Upper lobe of right lung (tissue), 1 donor: ENCODE measurements around the gene FAM3A. TPM values are rescaled to one million over a fixed set of nuclear protein-coding genes. Genes with fewer than 3 reads are reported as not detected.

ENCODE experiments used
- ATAC-seq: fragments of 200-7000 bp; cut with Tn5 transposase; one replicate; pipeline ENCODE4 v1.9.1; 2020; ENCODE audit warnings: mild to moderate bottlenecking, moderate library complexity
- DNase-seq: peaks from one replicate; pipeline ENCODE4 v3.0.0-alpha.2; 2020
- H3K27ac ChIP-seq: fragments of 200-600 bp; one replicate; pipeline ENCODE4 v1.8.0; 2022
- H3K27me3 ChIP-seq: fragments of 200-600 bp; one replicate; pipeline ENCODE4 v1.8.0; 2022; ENCODE audit warnings: mild to moderate bottlenecking
- H3K36me3 ChIP-seq: fragments of 200-600 bp; one replicate; pipeline ENCODE4 v1.8.0; 2022
- H3K4me1 ChIP-seq: fragments of 200-600 bp; one replicate; pipeline ENCODE4 v1.8.0; 2022
- H3K4me3 ChIP-seq: fragments of 200-600 bp; one replicate; pipeline ENCODE4 v1.8.0; 2022; ENCODE audit warnings: mild to moderate bottlenecking
- H3K9me3 ChIP-seq: fragments of 200-600 bp; one replicate; pipeline ENCODE4 v1.8.0; 2022
- intact Hi-C: fragments of 100-400 bp; cut with DNase I; formaldehyde crosslinking; loops from one replicate; pipeline ENCODE4 v1.11.0; 2022
- total RNA-seq: library from RNA; stranded (reverse); fragmentation: NEBNext Ultra II Directional; extraction: Animal tissue kit (Norgen Biotek cat#: 25700); gene quantifications from one replicate; pipeline ENCODE4 v1.2.1, GENCODE V29; 2021
- TF ChIP-seq, protein P1 (sequence below): fragments of 200-600 bp; IDR thresholded peaks from one replicate; pipeline ENCODE4 v1.8.0; 2022; ENCODE audit warnings: antibody characterized with exemption
- donor health status: DM: no; HTN: yes; CAD: no; lungs with severe emphysema.

The FAM3A gene
- total RNA-seq, 1 donor from 2014 or later: 42.6 TPM

DNA sequence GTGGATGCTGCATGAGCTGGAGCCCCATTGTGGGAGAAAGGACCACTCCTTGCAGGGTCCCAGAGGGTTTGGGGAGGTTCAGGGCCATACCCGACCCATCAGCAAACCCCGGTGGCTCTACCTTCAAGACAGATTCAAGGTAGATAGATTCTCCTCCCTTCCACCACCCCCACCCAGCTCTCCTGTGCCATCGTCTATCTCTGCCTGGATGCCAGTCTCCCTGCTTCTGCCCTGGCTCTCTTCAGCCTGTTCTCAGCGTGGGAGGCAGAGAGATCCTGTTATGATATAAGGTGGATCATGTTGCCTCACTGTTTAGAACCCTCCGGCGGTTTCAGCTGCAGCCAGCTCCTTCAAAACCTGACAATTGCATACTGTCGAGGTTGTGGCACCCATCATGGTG is 42.3 kb downstream of the FAM3A start:
- Histone ChIP-seq H3K36me3 (peaks cover 5% of the 10 kb centered on the region), H3K4me1 (no peaks in the 10 kb centered on the region), H3K9me3 (no peaks in the 10 kb centered on the region), H3K27ac (no peak overlapping the region), H3K27me3 (no peaks in the 10 kb centered on the region), H3K4me3 (no peak overlapping the region)
- ATAC-seq (no peak), DNase-seq (no peak)
- intact Hi-C loops: no loop called here
- TF ChIP-seq, protein P1, sequence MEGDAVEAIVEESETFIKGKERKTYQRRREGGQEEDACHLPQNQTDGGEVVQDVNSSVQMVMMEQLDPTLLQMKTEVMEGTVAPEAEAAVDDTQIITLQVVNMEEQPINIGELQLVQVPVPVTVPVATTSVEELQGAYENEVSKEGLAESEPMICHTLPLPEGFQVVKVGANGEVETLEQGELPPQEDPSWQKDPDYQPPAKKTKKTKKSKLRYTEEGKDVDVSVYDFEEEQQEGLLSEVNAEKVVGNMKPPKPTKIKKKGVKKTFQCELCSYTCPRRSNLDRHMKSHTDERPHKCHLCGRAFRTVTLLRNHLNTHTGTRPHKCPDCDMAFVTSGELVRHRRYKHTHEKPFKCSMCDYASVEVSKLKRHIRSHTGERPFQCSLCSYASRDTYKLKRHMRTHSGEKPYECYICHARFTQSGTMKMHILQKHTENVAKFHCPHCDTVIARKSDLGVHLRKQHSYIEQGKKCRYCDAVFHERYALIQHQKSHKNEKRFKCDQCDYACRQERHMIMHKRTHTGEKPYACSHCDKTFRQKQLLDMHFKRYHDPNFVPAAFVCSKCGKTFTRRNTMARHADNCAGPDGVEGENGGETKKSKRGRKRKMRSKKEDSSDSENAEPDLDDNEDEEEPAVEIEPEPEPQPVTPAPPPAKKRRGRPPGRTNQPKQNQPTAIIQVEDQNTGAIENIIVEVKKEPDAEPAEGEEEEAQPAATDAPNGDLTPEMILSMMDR: no peak

DNA sequence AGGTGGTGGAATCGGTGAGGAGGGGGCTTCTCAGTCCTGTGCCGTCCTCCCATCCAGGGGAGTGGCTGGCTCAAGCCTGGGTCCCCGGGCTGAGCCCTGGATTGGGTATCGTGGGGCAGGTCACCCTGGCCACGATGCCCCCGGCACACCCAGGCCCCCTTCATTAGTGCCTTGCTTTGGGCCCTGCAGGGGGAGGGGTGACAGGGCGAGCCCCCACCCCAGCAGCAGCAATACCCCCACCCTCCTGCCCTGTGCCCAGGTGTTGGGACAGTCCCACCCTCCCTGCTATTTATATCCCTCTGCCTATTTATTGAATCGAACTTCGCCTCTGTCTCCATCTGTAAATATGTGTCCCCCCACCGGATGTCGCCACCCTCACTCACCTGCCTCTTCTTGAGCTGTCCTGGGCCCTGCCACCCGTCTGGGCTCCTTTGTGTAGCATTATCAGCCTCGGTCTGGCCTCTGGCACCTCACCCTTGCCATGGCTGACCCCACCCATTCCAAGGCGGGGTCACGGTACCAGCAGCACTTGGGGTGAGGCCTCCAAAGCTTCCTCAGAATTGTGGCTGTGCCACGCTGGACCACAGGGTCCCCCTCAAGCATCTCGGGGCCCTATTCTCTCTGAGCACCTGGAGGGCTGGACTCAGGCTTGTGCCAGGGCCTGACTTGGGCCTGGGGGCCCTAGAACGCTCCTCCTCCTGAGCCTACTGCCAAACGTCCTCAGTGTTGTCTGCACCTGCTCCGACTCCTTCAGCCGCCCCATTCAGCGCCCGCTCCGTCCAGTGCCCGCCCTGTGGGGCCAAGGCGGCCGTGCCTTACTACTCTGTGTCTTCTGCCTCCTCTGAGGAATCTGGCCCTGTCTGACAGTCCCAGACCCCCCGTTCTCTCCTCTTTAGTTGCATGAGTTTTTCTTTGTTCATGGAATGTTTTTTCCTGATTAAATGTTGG is 43.1 kb downstream of the FAM3A start:
- DNase-seq: no peak
- TF ChIP-seq, protein P1: no peak
- Histone ChIP-seq H3K4me3 (no peak overlapping the region), H3K27ac (no peak overlapping the region), H3K27me3 (no peaks in the 10 kb centered on the region), H3K9me3 (no peaks in the 10 kb centered on the region), H3K4me1 (no peaks in the 10 kb centered on the region), H3K36me3 (peaks cover 5% of the 10 kb centered on the region)
- intact Hi-C loops: no loop called here
- ATAC-seq: no peak

DNA sequence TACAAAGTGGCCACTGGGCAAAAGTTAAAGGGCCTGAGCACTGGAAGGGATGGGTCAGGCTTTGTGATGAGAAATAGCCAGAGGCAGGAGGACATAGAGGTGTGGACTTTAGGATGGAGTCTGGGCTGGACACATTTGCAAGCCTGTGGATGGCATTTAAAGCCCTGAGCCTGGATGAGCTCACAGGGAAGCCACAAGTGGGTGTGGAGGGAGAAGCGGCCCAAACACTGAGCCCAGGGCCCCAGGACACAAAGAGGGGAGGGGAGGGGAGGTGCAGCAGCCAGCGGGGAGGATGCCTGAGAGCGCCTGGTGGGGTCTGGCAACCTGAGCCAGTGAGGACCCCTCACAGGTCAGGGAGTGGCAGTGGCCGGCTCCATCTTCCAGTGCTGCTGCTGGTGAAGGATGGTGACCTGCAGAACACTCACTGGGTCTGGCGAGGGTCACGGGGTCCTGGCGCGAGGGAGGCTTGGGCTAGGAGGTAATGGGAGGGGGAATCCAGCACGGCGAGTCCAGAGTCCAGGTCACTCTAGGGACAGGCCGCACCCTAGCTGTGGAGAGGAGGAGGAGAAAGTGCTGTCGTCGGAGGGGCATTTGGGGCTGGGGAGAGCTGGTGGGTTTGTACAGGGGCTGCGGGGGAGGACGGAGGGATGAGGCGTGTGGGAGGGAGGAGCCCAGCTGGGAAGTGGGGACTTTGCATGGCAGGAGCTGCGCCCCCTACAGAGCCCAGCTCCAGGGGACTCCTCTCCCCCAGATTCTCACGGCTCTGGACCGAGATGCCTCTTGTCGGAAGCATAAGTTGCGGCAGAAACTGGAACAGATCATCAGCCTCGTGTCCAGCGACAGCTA is 44.0 kb downstream of the FAM3A start:
- TF ChIP-seq, protein P1: no peak
- Histone ChIP-seq H3K27ac (no peak overlapping the region), H3K4me1 (no peaks in the 10 kb centered on the region), H3K4me3 (no peak overlapping the region), H3K9me3 (no peaks in the 10 kb centered on the region), H3K27me3 (no peaks in the 10 kb centered on the region), H3K36me3 (peaks cover 5% of the 10 kb centered on the region)
- ATAC-seq (no peak), DNase-seq (no peak)
- intact Hi-C loops: no loop called here

DNA sequence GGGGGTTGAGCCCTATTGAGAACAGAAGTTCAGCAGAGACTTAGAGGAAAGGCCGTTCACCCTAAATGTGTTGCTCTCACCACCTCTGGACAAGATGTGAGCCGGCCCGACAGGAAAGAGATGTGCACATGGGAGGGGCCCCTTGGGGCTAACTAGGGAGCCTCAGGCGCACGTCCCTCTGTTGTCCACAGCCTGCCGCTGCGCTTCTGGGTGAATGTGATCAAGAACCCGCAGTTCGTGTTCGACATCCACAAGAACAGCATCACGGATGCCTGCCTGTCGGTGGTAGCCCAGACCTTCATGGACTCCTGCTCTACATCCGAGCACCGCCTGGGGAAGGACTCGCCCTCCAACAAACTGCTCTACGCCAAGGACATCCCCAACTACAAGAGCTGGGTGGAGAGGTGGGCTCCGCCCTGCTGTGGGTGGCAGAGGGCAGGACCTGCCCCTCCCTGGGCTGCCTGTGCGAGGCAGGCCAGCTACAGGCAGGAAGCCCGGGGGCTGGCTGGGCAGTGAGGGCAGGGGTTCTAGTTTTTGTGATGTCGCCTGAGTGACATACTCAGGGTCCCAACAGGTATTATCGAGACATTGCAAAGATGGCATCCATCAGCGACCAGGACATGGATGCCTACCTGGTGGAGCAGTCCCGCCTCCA is 45.0 kb downstream of the FAM3A start:
- TF ChIP-seq, protein P1: no peak
- intact Hi-C loops: no loop called here
- H3K4me3 ChIP-seq: no peak overlapping the region
- ATAC-seq (no peak), DNase-seq (no peak)
- no peaks in the 10 kb centered on the region for H3K27me3 ChIP-seq
- no peak overlapping the region for H3K27ac ChIP-seq
- H3K36me3 ChIP-seq: peaks cover 5% of the 10 kb centered on the region
- H3K9me3 ChIP-seq: no peaks in the 10 kb centered on the region
- H3K4me1 ChIP-seq: no peaks in the 10 kb centered on the region

DNA sequence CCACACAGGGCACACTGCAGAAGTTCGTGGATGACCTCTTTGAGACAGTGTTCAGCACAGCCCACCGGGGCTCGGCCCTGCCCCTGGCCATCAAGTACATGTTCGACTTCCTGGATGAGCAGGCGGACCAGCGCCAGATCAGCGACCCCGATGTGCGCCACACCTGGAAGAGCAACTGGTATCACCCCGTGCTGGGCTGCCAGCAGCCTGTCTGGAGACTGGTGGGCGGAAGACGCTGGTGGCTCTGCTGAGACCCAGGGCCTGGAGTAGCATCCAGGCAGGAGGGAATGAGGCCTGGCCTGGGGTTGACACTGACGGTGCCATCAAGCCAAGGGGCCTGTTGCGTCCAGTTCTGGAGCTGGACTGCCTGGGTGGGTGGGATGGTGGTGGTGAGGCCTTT is 45.6 kb downstream of the FAM3A start:
- H3K4me3 ChIP-seq: no peak overlapping the region
- no peaks in the 10 kb centered on the region for H3K27me3 ChIP-seq
- DNase-seq (no peak), ATAC-seq (no peak)
- no peak overlapping the region for H3K27ac ChIP-seq
- intact Hi-C loops: no loop called here
- H3K4me1 ChIP-seq: no peaks in the 10 kb centered on the region
- TF ChIP-seq, protein P1: no peak
- peaks cover 5% of the 10 kb centered on the region for H3K36me3 ChIP-seq
- no peaks in the 10 kb centered on the region for H3K9me3 ChIP-seq
